ENCODE results near the gene TSPAN31. TPM values are rescaled to one million over a fixed set of nuclear protein-coding genes. Genes with fewer than 3 reads are reported as not detected.

Gene TSPAN31
- total and polyA plus RNA-seq, 12 donors = 21.1 to 37.4 (median 28.8) TPM

DNA sequence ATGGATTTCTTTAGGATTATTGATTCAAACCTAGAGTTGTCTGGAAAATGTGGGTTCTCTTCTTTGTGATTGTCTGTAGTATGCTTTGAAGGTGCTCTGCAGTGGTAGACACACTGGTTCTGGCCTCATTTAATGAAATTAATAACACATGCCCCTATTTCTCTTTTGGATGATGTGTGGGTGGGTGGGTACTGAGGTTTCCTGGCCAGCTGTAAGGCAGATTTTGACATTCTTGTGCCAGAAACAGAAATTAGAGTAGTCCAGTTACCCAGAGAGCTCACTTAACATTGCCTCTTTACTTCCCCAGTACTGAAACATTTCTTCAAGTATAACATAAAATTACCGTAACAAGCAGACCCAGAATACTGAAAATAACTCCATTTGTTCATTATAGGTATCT lies 52.2 kb downstream of the TSPAN31 start:
- TF ChIP-seq, protein P1, sequence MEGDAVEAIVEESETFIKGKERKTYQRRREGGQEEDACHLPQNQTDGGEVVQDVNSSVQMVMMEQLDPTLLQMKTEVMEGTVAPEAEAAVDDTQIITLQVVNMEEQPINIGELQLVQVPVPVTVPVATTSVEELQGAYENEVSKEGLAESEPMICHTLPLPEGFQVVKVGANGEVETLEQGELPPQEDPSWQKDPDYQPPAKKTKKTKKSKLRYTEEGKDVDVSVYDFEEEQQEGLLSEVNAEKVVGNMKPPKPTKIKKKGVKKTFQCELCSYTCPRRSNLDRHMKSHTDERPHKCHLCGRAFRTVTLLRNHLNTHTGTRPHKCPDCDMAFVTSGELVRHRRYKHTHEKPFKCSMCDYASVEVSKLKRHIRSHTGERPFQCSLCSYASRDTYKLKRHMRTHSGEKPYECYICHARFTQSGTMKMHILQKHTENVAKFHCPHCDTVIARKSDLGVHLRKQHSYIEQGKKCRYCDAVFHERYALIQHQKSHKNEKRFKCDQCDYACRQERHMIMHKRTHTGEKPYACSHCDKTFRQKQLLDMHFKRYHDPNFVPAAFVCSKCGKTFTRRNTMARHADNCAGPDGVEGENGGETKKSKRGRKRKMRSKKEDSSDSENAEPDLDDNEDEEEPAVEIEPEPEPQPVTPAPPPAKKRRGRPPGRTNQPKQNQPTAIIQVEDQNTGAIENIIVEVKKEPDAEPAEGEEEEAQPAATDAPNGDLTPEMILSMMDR (IDR thresholded peaks at IDR 0.05) = no peak
- no peak overlapping the region for H3K27ac ChIP-seq
- intact Hi-C loops (cut with DNase I) = no loop called here
- H3K27me3 ChIP-seq = no peaks in the 10 kb centered on the region
- no peak overlapping the region for H3K4me3 ChIP-seq
- H3K36me3 ChIP-seq = peaks cover 0 to 100% (median 77%) of the 10 kb centered on the region in 9 donors
- no peaks in the 10 kb centered on the region for H3K9me3 ChIP-seq
- 98 to 100% methylated on average over 1 of the region's 1 CpG for WGBS, 2 donors
- peaks cover 0 to 26% (median 0%) of the 10 kb centered on the region in 9 donors for H3K4me1 ChIP-seq
- ATAC-seq (no peak), DNase-seq (no peak)

DNA sequence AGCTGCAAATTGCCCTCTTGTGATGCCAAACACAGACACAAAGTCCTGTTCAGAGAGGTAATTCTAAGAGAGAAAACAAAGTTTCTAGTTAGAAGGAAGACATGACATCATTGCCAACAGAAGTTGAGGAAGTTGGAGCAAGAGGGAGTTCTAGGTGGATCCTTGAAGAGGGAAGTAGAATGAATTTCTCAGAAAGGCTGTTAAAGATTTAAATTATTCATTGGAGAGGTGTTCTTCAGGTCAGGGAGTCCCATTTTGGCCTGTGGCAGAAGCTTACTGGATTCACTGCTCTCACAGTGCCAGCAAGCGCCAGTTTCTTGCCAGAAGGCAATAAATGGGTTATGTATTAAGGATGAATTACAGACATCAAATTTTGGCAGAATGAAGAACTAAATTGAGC lies 53.1 kb downstream of the TSPAN31 start:
- ATAC-seq (no peak), DNase-seq (no peak)
- peak overlapping the region in 2 of 10 donors; percentile 10 to 29 for H3K27ac ChIP-seq
- TF ChIP-seq, protein P1 (IDR thresholded peaks at IDR 0.05) = no peak
- intact Hi-C loops (cut with DNase I) = no loop called here
- H3K4me1 ChIP-seq = peaks cover 0 to 26% (median 0%) of the 10 kb centered on the region in 9 donors
- H3K4me3 ChIP-seq = no peak overlapping the region
- peaks cover 0 to 100% (median 76%) of the 10 kb centered on the region in 9 donors for H3K36me3 ChIP-seq
- no peaks in the 10 kb centered on the region for H3K27me3 ChIP-seq
- WGBS, 2 donors = 95 to 96% methylated on average over 1 of the region's 1 CpG
- H3K9me3 ChIP-seq = no peaks in the 10 kb centered on the region

Small RNA genes lying within 50 kb of the gene (microRNA-seq; reads per million reads assigned to microRNA genes)
- 0 reads per million in 2 donors for gene MIR6759

Other genes with a start within 250 kb of the TSPAN31 start
- 10 to 100 TPM; 11.2 to 34.1 (median 22.0) TPM for gene DDIT3, start 224.5 kb upstream of the TSPAN31 start, total RNA-seq
- 100 to 1,000 TPM in 1 of 2 donors, 10 to 100 TPM in 1; 65.2 to 106 TPM for gene DDIT3, start 224.5 kb upstream of the TSPAN31 start, polyA plus RNA-seq
- gene MBD6, start 222.2 kb upstream of the TSPAN31 start, total RNA-seq = 10 to 100 TPM; 22.8 to 46.9 (median 33.5) TPM
- gene MBD6, start 222.2 kb upstream of the TSPAN31 start, polyA plus RNA-seq = 10 to 100 TPM in 1 of 2 donors, 1 to 10 TPM in 1; 8.8 to 35.4 TPM
- gene DCTN2, start 197.8 kb upstream of the TSPAN31 start, total RNA-seq = 100 to 1,000 TPM in 5 of 10 donors, 10 to 100 TPM in 5; 82.9 to 116 (median 101) TPM
- gene DCTN2, start 197.8 kb upstream of the TSPAN31 start, polyA plus RNA-seq = 100 to 1,000 TPM in 1 of 2 donors, 10 to 100 TPM in 1; 45.9 to 174 TPM
- gene KIF5A, start 195.0 kb upstream of the TSPAN31 start, total RNA-seq = under 1 TPM in 5 of 10 donors, not detected in 5; 0.05 to 0.29 (median 0.07) TPM
- under 1 TPM; 0.06 to 0.07 TPM for gene KIF5A, start 195.0 kb upstream of the TSPAN31 start, polyA plus RNA-seq
- 10 to 100 TPM in 9 of 10 donors, 1 to 10 TPM in 1; 9.6 to 17.2 (median 14.7) TPM for gene PIP4K2C, start 153.8 kb upstream of the TSPAN31 start, total RNA-seq
- 10 to 100 TPM in 1 of 2 donors, 1 to 10 TPM in 1; 5.8 to 13.6 TPM for gene PIP4K2C, start 153.8 kb upstream of the TSPAN31 start, polyA plus RNA-seq
- gene DTX3, start 140.2 kb upstream of the TSPAN31 start, total RNA-seq = 10 to 100 TPM; 16.9 to 30.2 (median 22.2) TPM
- gene DTX3, start 140.2 kb upstream of the TSPAN31 start, polyA plus RNA-seq = 10 to 100 TPM; 20.9 to 58.2 TPM
- gene ARHGEF25, start 133.6 kb upstream of the TSPAN31 start, total RNA-seq = 10 to 100 TPM in 3 of 10 donors, 1 to 10 TPM in 7; 5.0 to 17.6 (median 7.5) TPM
- 10 to 100 TPM; 13.1 to 49.2 TPM for gene ARHGEF25, start 133.6 kb upstream of the TSPAN31 start, polyA plus RNA-seq
- 1 to 10 TPM; 2.0 to 9.3 (median 5.5) TPM for gene B4GALNT1, start 111.8 kb upstream of the TSPAN31 start, total RNA-seq
- 1 to 10 TPM; 2.4 to 5.3 TPM for gene B4GALNT1, start 111.8 kb upstream of the TSPAN31 start, polyA plus RNA-seq
- gene OS9, start 50.9 kb upstream of the TSPAN31 start, total RNA-seq = 100 to 1,000 TPM in 7 of 10 donors, 10 to 100 TPM in 3; 84.9 to 181 (median 113) TPM
- 100 to 1,000 TPM in 1 of 2 donors, 10 to 100 TPM in 1; 96.9 to 173 TPM for gene OS9, start 50.9 kb upstream of the TSPAN31 start, polyA plus RNA-seq
- gene AGAP2, start 6.3 kb upstream of the TSPAN31 start, total RNA-seq = 10 to 100 TPM in 2 of 10 donors, 1 to 10 TPM in 8; 3.4 to 13.1 (median 6.6) TPM
- 10 to 100 TPM in 1 of 2 donors, 1 to 10 TPM in 1; 5.3 to 17.3 TPM for gene AGAP2, start 6.3 kb upstream of the TSPAN31 start, polyA plus RNA-seq
- 10 to 100 TPM; 37.0 to 74.0 (median 52.0) TPM for gene CDK4, start 7.3 kb downstream of the TSPAN31 start, total RNA-seq
- 10 to 100 TPM; 21.7 to 61.7 TPM for gene CDK4, start 7.3 kb downstream of the TSPAN31 start, polyA plus RNA-seq
- gene MARCHF9, start 10.1 kb downstream of the TSPAN31 start, total RNA-seq = 10 to 100 TPM; 11.2 to 15.0 (median 13.3) TPM
- 10 to 100 TPM; 14.5 to 20.7 TPM for gene MARCHF9, start 10.1 kb downstream of the TSPAN31 start, polyA plus RNA-seq
- under 1 TPM in 2 of 10 donors, not detected in 8; 0.81 to 0.95 TPM for gene CYP27B1, start 22.0 kb downstream of the TSPAN31 start, total RNA-seq
- under 1 TPM in 1 of 2 donors, not detected in 1; 0.14 TPM for gene CYP27B1, start 22.0 kb downstream of the TSPAN31 start, polyA plus RNA-seq
- gene METTL1, start 27.1 kb downstream of the TSPAN31 start, total RNA-seq = 10 to 100 TPM in 2 of 10 donors, 1 to 10 TPM in 8; 5.6 to 15.0 (median 7.9) TPM
- gene METTL1, start 27.1 kb downstream of the TSPAN31 start, polyA plus RNA-seq = 10 to 100 TPM; 10.9 to 29.4 TPM
- gene EEF1AKMT3, start 27.6 kb downstream of the TSPAN31 start, total RNA-seq = 1 to 10 TPM; 1.1 to 2.6 (median 1.6) TPM
- gene EEF1AKMT3, start 27.6 kb downstream of the TSPAN31 start, polyA plus RNA-seq = 1 to 10 TPM; 1.1 to 1.2 TPM
- gene TSFM, start 37.7 kb downstream of the TSPAN31 start, total RNA-seq = 10 to 100 TPM; 41.2 to 70.6 (median 52.6) TPM
- gene TSFM, start 37.7 kb downstream of the TSPAN31 start, polyA plus RNA-seq = 10 to 100 TPM; 22.9 to 58.0 TPM
- gene AVIL, start 73.7 kb downstream of the TSPAN31 start, total RNA-seq = 1 to 10 TPM in 9 of 10 donors, under 1 TPM in 1; 1.00 to 2.9 (median 1.7) TPM
- gene AVIL, start 73.7 kb downstream of the TSPAN31 start, polyA plus RNA-seq = 1 to 10 TPM; 1.3 to 8.4 TPM
- gene CTDSP2, start 101.7 kb downstream of the TSPAN31 start, total RNA-seq = 100 to 1,000 TPM in 2 of 10 donors, 10 to 100 TPM in 8; 76.4 to 138 (median 86.3) TPM
- gene CTDSP2, start 101.7 kb downstream of the TSPAN31 start, polyA plus RNA-seq = 10 to 100 TPM; 31.2 to 31.7 TPM
- gene ATP23, start 196.5 kb downstream of the TSPAN31 start, total RNA-seq = 1 to 10 TPM; 2.8 to 8.5 (median 6.4) TPM
- 10 to 100 TPM in 1 of 2 donors, 1 to 10 TPM in 1; 6.8 to 11.3 TPM for gene ATP23, start 196.5 kb downstream of the TSPAN31 start, polyA plus RNA-seq

Data from heart right ventricle (tissue), 16 donors.